ENCODE data around the gene KAT6B.
A peak's percentile ranks its signal among the peaks of the same experiment; 100 is the strongest.

KAT6B gene

DNA sequence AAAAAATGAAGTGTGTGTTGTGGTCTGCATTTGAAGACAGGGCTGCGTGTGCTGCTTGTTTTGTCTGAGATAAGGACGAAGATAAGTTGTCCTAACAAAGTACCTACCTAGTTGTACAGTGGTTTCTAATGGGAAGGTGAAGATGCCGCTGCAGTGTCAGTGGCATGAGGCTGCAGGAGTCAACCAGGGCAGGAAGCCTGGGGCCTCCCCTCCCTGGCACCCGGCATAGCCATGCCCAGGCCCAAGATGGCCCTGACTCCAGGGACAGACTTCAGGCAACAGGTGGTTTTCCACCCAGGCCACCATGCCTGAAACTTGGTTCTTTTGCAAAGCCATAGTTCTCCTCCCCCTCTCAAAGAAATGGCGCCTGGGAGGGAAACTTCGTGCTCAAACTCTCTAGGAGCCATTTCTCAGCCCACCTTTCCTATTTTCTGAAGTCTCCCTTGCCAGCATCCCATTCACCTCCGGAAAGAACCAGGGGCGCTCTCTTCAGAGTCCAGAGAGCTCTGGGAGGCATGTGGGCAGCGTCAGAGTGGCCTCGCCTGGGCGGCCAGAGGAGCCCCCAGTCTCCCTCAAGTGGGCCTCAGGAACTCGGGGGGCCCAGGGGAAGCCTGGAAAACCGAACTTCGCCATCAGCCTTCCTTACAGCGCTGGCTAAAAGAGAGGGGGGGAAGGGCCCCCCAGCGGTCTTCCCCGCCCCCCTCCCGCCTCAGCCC, 2.1 kb upstream of the KAT6B start:
- DNase-seq = no peak

DNA sequence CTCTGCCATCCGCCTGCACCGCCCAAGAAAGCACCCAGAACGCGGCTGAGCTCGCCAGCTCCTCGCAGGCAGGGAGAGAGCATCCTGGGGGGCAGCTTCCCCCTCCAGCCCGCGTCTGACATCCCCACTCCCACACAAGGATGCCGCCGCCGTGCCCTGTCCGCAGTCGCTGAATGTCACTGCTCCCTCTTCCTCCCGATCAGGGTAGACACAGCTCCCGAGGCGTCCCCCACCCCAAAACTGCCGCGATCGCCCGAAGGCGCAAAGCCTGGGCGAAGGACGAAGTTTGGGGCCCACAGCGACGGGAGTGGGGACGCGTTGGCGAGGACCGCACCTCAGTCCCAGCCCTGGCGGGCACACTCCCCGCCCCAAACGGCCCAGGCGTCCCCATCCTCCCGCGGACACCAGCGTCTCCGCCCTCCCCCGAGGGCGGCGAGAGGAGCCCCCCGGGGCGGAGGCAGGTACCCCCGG, 1.5 kb upstream of the KAT6B start:
- DNase-seq = peak; percentile 38

GRCh38 chr10:74825371-74826141, 844 bp upstream of the KAT6B start:
- DNase-seq = no peak

DNA sequence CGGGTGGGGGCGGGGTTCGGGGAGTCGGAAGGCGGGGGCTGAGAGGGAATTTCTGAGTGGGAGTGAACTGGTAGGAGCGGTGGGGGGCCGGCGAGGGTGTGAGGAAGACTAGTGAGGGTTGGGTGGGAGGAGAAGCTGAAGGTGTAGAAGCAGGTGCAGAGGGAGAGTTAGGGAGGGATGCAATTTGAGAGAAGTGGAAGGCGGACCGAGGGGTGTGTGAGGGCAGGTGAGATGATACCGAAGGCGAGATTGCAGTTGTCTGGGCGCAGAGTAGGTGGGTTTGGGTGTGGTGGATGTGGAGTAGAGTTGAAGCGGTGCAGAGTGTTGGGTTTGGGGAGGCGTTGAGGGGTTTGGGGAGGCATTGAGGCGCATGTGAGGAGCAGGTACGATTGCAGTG, 643 bp downstream of the KAT6B start:
- DNase-seq = no peak

DNA sequence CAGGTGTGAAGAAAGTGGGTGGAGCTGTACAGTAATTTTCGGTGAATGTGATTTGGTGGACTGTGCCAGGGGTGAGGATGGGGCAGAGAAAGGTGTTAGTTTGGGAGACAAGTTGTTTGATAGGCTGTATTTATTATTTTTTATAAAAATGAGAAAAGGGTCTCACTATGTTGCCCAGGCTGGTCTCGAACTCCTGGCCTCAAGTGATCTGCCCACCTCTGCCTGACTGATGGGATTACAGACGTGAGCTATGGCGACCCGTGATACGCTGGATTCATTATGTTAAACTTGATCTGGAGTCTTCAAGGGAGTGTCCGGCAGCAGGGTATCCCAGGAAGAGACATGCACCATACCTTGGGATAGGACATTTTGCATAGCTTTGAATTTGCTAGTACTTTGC, 1.3 kb downstream of the KAT6B start:
- no peak for DNase-seq

DNA sequence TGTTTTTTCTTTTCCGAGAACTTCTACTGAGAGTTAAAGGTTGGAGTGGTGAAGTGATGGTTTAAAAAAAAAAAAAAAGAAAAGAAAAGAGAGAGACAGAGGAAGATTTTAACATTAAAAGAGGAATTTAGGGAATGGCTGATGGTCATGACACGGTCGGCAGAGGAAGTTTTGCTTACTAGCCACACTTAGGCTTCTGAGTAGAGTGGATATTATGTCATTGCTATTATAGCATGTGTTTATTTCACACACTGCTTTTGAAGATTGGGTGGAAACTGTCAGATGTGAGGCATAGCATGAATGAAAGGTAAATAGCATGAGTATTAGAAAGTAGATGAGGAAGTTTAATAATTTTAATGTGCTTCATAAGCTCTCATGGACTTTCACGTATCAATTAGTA, 2.5 kb downstream of the KAT6B start:
- no peak for DNase-seq

- no peak for DNase-seq
These were observed 5.2 kb downstream of the KAT6B start for GRCh38 chr10:74831518-74832120.

GRCh38 chr10:74835963-74836362, 9.6 kb downstream of the KAT6B start:
- DNase-seq = no peak

DNA sequence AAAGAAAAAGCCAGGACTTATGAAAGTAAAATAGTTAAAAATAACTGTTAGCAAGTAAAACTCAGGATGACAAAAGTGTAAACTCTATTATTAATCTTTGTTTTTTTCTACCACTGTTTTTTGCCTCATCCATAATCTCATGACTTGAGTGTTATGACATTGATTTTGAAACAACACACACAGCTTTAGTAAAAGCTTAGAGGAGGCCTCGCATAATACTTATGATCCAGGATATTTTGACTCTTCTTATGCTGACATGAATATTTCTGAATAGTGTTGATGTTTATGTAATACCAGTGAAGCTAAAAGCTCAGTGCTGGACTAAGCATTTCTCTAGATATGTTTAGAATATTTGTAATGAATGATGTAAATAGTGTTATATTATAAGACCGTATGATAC, 10.5 kb downstream of the KAT6B start:
- DNase-seq = no peak

DNA sequence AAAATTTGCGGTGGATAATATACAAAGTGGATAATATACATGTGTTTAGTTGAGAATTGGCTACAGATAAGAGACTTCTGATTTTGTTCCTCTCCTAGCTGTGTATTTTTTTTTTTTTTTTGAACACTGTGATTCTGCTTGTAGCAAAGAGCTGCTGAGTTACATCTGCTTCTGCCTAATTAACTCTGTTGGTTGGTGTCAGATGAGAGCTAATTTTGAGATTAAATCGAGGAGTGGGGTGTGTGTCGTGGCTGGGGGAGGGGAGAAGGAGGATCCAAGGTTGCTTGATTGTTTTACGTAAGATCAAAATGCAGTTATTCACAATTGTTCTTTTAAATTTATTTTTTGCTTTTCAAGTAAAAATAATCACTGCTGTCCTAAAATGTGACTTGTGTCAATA, 11.3 kb downstream of the KAT6B start:
- no peak for DNase-seq

GRCh38 chr10:74839708-74840107, 13.3 kb downstream of the KAT6B start:
- no peak for DNase-seq

DNA sequence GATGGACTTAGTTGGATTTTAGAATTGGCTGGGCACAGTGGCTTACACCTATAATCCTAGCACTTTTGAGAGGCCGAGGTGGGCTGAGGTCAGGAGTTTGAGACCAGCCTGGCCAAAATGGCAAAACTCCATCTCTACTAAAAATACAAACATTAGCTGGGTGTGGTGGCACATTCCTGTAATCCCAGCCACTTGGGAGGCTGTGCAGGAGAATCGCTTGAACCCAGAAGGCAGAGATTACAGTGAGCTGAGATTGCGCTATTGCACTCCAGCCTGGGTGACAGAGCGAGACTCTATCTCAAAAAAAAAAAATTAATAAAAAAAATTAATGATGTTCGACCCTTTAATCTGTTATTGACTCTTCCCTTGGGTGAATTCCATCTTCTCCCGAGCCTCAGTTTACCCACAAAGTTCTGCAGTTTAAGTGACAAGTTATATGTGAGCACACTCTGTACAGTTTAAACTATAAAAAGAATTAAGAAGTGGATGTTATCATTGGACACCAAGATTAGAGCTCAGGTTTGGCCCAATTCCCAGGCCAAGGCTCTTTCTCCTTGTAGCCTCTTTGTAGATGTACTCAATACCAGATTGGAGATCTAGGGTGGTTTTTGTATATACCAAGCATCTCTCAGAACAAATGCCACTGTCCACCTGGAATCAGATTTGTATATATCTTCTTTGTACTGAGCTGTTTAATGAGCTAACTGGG, 15.0 kb downstream of the KAT6B start:
- DNase-seq = no peak

DNA sequence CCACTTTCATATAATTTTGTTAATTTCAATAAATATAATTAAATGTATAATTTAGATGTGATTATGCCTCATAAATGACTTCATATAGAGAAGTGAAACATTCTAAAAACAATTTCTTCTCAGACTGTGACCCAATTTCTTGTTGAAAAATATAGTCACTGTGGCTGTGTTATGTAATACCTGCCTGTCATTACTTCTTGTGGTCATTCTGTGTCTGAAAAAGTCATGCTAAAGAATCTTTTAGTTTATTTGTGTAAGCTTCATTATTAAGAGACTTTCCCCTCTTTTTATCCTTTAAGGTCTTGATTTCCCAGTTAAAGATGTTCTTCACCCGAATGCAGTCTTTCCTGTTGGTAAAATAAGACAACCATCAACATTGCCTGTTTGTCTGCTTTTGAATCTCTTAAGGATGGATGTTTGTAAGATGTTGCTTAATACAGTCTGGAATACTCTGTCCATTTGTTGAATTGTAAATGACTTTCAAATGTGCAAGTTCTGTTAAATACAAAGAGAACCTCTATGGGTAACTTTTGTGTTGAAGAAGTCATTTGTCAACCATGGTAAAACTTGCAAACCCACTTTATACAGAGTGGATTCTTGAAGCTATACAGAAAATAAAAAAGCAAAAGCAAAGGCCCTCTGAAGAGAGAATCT, 16.0 kb downstream of the KAT6B start:
- DNase-seq = no peak

DNA sequence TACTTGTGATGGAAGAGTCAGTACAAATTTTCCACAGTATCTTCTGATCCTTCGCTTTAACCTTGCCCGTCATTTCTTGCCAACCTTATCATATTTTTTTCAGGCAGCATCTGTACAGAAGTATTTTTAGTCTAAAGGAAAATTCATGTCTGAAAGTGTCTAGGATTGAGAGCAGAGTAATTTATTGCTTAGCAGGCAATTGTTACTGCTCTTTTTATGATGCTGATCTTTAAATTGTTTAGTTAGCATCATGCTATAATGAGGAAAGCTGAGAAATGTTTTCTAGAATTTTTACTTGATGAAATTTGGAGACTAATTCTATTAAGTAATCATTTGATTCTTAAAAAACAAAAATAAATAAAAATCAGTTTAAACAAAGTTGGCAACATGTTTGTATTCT, 20.6 kb downstream of the KAT6B start:
- DNase-seq = no peak

GRCh38 chr10:74851831-74852230, 25.4 kb downstream of the KAT6B start:
- no peak for DNase-seq

GRCh38 chr10:74852381-74852780, 26.0 kb downstream of the KAT6B start:
- DNase-seq = no peak

GRCh38 chr10:74854610-74855009, 28.2 kb downstream of the KAT6B start:
- no peak for DNase-seq

DNA sequence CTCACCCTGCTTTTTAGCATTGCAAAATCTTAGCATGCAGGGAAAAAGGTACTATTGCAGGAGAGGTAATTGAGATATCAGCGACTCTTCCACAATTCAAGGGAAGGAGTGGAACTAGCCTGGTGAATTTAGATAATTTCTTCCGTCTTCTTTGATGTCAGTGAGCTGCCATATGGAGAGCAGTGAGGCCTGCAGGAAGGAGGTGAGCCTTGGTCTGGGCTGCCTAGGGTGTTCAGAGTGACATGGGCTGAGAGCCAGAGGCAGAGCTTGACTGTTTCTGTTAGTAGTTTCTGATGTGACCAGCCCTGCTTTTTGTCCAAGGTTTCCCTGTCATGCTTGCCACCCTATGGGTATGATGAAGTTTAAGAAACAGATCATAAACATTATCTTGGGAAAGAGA, 28.6 kb downstream of the KAT6B start:
- DNase-seq = no peak

GRCh38 chr10:74855439-74855838, 29.0 kb downstream of the KAT6B start:
- no peak for DNase-seq

DNA sequence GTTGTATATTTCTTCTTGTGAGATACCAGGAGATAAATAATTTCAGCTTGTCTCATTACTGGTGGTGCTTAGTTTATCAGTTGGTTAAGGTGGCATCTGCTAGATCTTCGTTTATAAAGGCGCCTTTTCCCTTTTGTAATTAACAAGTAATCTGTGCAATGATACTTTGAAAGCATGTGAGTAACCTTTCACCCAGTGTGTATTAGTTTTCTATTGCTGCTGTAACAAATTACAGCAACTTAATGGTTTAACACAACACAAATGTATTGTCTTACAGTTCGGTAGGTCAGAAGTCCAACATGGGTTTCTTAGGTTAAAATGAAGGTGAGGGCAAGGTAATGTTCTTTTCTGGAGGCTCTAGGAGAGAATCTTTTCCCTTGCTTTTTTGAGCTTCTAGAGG, 30.5 kb downstream of the KAT6B start:
- no peak for DNase-seq

DNA sequence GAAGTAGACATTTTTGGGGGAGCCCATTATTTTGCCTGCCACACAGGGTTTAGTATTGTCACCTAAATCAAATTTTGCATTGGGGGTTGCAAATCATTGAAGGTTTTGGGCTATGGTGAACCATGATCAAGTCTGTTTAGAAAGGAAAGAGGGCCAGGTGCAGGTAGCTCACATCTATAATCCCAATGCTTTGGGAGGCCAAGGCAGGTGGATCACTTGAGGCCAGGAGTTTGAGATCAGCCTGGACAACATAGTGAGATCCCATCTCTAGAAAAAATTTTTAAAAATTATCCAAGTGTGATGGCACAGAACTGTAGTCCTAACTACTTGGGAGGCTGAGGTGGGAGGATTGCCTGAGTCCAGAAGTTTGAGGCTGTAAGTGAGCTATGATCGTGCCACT, 31.2 kb downstream of the KAT6B start:
- DNase-seq = no peak

DNA sequence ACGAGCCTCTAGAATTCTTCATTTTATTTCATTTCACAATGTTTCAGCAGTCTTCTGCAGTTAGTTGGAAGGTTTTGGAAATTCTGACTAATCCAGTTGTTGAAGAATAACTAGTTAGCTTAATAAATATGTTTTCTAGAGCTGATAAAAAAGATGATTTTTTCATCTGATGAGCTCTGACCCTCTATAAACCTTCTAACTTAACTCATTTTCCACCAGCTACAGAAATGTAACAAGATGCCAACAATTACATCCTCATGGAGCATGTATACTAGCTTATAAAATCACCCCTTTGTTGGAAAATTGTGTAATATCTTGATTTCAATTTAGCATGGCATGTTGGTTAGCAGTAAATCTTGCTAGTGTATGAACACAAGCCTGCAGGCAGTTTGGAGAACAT, 33.1 kb downstream of the KAT6B start:
- DNase-seq = no peak

DNA sequence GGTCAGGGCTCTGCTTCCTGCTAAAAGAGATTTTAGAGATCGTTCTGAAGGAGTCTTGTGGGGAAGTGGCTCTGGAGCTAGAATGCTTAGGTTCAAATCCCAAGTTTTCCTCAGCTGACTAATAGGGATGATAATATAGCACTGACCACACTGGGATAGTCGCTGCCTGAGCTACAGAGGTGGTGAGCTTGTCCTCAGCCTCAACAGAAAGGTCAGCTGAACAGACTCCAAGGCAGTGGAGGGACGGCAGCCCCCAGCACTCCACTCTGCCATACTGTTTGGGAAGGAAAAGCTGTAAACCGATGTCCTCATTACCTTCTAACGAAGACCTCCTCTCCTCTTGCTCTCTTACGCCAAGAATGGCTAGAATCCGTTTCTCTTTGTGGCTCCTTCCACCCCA, 36.2 kb downstream of the KAT6B start:
- DNase-seq = no peak

Measured in EL (cell line).